Hepatocyte (in vitro differentiated cells): Measurements from ENCODE around the gene SLC25A20.

ENCODE experiments used
- CTCF ChIP-seq: fragments of 200-600 bp; sonication (generic); IDR thresholded peaks from 2 replicates; pipeline ENCODE4 v1.5.1; 2016; ENCODE audit warnings: antibody characterized with exemption, mild to moderate bottlenecking; ENCODE audit not compliant: poor library complexity
- EZH2 ChIP-seq: fragments of 200-600 bp; sonication (generic); IDR thresholded peaks from 2 replicates; pipeline ENCODE4 v1.6.1; 2016; ENCODE audit warnings: antibody characterized with exemption, mild to moderate bottlenecking, borderline replicate concordance
- EZH2phosphoT487 ChIP-seq: fragments of 200-600 bp; sonication (generic); IDR thresholded peaks from one replicate; pipeline ENCODE4 v1.6.1; 2018; ENCODE audit warnings: antibody characterized with exemption, mild to moderate bottlenecking, low read depth, moderate library complexity; ENCODE audit not compliant: unreplicated experiment, severe bottlenecking

- no peak for TF ChIP-seq CTCF
- TF ChIP-seq EZH2: no peak
- TF ChIP-seq EZH2phosphoT487: no peak
Observed at GRCh38 chr3:48877671-48878070, 21.0 kb downstream of the SLC25A20 start.
